GM19238 (cell line): ENCODE measurements around the gene TXNRD2.
"Not testable (repeated sequence)": the region's sequence is repeated elsewhere in the genome, so short reads cannot be mapped to it uniquely, and the experiment has no call there.

Experiments
- DNase-seq: peaks from one replicate; pipeline ENCODE4 v3.0.0; 2011; ENCODE audit warnings: low spot score; ENCODE audit not compliant: insufficient read length

The TXNRD2 gene

GRCh38 chr22:19951346-19951745 is 9.7 kb upstream of the TXNRD2 start:
- DNase-seq: no peak

DNA sequence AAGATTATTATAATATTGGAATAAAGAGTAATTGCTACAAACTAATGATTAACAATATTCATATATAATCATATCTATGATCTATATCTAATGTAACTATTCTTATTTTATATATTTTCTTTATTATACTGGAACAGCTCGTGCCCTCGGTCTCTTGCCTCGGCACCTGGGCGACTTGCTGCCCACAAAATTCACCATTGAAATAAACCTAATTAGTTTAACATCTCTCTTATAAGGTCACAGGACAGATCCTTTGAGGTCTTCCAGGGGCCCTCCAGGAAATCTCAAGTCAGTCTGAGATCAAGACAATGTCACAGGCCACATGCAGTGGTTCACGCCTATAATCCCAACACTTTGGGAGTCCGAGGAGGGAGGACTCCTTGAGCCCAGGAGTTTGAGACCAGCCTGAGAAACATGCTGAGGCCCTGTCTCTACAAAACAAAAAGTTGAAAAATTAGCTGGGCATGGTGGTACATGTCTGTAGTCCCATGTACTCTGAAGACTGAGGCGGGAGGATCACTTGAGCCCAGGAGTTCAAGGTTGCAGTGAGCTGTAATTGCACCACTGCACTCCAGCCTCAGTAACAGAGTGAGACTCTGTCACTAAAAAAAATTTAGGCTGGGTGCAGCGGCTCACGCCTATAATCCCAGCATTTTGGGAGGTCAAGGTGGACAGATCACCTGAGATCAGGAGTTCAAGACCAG is 6.6 kb upstream of the TXNRD2 start:
- no peak for DNase-seq

DNA sequence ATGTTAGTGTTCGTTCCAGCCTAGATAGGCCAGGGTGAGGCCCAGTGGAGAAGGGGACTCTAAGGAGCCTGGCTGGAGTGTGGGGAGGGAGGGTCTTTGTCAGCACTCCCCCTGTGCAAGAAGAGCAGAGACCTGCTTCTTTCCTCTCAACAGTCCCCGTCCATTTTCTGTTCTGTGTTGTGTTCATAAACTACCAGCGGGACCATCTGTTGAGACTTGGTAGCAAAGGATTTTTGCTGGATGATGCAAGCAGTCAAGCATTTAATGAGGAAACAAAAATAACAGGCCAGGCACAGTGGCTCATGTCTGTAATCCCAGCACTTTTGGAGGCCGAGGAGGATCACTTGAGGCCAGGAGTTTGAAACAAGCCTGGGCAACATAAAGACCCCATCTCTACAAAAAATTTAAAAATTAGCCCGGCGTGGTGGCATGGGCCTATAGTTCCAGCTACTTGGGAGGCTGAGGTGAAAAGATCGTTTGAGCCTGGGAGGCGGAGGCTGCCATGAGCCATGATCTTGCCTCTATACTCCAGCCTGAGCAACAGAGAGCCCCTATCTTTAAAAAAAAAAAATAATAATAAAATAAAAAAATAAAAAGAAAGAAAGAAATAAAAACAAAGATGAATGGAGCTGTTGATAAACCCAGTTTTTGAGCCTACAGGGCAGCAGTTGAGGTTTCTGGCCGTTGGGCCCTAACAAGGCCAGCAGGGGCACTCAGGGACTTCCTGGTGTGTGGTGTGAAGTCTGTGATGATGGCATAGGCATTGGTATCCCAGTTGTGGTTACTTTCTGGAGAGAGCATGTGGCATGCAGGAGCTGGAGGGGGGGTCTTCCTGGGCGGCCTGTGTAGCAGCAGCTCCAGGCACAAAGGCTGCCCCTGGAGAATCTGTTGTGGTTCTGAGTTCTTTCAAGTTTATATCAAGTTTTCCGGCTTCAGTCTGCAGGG is 1.7 kb upstream of the TXNRD2 start:
- no peak for DNase-seq

GRCh38 chr22:19942157-19943081 is 801 bp upstream of the TXNRD2 start:
- DNase-seq: no peak

DNA sequence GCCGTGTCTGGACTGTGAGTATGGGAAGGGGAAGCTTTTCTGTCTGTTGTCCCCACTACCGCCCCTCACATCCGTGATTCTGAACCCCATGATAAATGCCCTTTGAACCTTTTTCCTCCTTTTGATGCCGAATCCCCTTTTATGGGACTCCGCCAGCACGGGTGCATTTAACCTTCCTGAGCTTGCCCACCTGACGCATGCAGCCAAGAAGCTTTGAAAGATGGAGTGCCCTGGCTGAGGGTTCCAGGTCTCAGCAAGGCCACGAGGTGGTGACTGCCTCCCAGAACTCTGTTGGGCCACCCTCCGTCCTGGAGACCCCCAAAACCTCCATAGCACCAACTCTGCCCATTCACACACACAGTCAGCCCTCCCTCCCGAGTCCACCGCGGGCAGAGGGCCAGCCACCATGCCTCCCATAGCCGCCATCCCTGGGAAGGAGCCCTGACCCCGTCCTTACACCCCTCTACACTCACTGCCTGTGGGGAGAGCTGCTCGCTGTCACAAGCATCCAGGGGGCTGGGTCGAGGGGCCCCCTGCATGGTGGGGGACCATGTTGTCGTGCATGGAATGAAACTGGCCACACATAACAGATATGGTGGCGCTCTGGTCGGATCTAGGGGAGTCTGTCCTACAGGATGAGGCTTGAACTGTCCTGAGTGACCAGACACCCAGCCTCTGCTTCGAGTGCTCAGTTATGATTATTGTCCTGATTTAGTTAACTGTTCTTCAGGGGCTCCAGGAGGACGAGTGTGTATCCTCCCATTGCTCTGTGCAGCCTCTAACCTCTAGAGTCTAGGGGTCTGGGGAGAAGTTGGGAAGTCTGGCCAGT is 868 bp downstream of the TXNRD2 start:
- no peak for DNase-seq

DNA sequence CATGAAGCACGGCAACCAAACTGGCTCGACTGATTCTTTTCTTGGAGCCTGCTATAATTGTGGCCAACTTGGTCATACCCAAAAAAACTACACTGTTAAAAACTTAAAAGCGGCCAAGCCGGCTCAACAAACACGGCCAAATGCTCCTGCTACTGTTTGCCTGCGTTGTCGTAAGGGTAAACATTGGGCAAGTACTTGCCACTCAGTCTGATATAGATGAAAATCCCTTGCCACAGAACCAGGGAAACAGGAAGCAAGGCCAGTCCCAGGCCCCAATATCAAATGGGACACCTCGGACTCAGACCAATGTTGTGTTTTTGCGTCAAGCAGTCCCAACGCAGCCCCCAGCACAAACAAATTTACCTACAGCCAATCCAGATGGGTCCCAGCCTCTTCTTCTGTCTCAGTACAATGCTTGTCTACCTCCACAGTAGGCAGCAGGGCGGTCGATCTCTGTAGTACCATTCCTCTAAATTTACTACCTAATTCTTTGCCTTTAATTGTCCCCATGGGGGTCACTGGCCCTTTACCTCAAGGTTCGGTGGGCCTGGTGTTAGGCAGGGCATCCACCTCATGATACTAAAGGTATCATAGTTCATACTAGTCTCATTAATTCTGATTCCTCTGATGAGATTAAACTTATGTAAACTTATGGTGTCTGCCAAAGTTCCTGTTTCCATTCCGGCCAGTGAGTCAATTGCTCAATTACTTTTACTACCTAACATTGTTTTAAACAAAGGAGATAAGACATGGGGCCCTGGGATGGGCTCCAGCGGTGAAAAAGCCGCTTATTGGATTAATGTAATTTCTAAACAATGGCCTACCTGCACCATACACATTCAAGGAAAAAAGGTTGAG is 3.8 kb downstream of the TXNRD2 start:
- no peak for DNase-seq

GRCh38 chr22:19936513-19936912 is 5.1 kb downstream of the TXNRD2 start:
- no peak for DNase-seq

DNA sequence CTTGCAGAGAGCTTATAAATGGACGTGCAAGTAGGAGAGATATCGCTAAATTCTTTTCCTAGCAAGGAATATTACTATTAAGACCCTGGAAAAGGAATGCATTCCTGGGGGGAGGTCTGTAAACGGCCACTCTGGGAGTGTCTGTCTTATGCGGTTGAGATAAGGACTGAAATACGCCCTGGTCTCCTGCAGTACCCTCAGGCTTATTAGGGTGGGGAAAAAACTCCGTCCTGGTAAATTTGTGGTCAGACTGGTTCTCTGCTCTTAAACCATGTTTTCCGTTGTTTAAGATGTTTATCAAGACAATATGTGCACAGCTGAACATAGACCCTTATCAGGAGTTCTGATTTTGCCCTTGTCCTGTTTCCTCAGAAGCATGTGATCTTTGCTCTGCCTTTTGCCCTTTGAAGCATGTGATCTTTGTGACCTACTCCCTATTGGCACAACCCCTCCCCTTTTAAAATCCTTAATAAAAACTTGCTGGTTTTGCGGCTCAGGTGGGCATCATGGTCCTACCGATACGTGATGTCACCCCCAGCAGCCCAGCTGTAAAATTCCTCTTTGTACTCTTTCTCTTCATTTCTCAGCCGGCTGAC is 6.4 kb downstream of the TXNRD2 start:
- DNase-seq: not testable (repeated sequence)

DNA sequence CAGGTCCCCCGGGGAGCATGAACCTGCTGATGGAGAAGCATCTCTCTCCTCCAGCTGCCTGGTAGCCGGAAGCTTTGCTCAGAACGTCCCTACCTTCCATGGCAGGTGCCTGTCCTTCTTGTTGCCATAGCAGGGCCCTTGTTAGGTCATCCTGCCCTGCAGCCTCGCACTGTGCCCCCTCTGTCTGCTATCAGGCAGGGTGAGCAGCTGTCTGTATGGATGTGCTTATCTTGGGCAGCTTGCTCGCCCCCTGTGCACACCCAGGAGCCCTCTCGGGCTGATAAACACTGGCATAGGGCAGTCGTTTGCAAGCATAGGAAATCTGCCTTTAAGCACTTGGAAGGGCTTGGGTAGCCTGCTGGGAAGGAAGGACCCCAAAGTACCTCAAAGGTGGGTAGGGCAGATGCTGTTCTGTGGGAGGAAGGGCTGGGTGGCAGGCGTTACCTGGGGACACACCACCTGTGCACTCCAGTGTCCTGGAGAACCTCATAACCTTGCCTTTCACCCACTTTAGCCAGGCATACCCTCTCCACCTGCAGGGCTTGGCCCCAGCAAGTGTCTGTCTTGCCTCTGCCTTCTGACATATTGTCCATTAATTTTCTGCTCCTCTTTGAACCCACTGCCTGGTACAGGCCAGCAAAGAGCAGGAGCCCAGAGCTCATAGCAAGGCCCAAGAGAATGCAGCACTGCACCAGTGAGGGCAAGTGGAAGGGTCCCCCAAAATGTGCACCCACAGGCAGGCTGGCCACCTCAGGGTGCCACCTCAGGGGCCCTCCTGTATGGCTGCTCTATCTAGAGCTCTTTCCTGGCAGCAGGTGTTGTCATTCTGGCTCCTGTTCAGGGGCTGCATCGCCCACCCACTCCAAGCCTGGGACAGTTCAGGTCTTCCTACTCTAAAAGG is 8.0 kb downstream of the TXNRD2 start:
- DNase-seq: no peak

DNA sequence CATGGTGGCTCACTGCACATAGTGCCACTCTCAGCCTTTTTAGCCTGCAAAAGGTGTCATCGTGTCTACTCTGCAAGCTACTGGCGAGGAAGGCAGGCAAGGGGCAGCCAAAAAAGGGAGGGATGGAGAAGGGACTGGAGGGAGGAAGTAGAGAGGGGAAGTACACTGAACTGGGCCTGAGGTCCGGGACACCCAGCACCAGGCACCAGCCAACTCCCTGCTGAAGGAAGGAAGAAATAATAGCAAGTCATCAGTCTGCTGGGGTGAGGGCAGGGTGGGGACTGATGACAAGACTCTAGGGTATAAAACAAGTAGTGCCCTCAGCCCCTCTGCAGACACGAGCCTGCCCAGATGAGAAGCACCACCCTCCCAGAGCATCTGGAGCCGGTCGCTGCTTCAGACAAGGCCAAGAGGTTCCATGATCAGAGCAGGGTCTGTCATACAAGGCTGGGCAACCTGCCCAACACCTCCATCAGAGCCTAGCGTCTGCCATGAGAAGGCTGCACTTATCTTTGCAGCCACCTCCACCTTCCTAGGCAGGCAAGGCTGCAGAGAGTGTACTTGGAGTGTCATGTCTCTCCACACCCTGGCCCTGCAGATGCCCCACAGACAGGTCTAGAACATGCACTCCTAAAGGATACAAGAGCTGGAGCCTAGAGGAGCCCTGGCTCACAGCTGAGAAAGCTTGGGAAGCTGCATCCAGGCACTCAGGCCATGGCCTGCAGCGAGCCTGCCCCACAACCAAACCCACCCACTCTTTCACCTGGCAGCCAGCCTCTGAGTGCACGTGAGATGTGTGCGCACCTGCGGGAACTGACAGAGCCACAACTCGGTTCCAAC is 9.0 kb downstream of the TXNRD2 start:
- DNase-seq: no peak

DNA sequence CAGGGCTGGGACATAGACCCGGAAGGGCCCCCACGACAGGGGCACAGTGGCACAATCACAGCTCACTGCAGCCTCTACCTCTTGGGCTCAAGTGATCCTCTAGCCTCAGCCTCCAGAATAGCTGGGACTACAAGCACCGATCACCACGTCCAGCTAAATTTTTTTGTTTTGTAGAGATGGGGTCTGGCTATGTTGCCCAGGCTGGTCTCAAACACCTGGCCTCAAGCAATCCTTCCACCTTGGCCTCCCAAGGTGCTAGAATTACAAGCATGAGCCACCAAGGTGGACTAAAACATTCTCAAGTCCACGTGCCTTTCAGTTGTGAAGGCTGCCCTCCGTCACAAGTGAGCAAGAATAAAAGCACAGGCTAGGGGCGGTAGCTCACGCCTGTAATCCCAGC is 10.1 kb downstream of the TXNRD2 start:
- no peak for DNase-seq

GRCh38 chr22:19930551-19931486 is 10.8 kb downstream of the TXNRD2 start:
- no peak for DNase-seq

GRCh38 chr22:19929586-19930550 is 11.8 kb downstream of the TXNRD2 start:
- DNase-seq: no peak

GRCh38 chr22:19928207-19928606 is 13.4 kb downstream of the TXNRD2 start:
- no peak for DNase-seq

DNA sequence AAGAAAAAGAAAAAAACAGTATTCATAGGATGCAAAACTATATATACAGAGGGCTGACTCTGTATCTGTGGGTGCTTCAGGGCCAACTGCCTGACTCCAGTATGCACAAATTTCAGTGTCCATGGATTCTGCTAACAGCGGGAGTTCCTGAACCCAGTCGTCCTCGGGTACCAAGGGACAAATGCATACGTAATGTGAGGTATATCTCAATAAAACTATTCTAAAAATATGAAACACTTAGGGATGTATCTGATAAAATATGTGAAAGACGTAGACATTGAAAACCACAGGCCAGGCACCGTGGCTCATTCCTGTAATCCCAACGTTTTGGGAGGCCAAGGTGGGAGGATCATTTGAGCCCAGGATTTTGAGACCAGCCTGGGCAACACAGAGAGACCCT is 13.9 kb downstream of the TXNRD2 start:
- DNase-seq: no peak
